Measurements from ENCODE around the gene PSMD9.
A peak's percentile ranks its signal among the peaks of the same experiment; 100 is the strongest.

PSMD9 gene

DNA sequence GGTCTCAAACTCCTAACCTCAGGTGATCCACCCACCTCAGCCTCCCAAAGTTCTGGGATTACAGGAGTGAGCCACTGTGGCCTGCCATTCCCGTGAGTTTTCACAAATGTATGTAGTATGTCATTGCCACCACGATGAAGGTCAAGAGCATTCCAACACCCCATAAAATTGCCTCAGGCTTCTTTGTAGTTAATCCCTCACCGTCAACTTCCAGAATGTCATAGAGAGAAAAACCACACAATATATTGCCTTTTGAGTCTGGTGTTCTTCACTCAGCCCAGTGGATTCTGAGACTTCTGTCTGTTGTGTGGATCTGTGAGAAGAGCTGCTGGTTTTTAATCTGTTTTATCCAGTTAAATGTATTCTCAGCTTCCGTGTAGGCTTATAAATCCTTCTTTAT lies 17.2 kb downstream of the PSMD9 start:
- no peaks in the 10 kb centered on the region; a peak in 1 of 20 replicates for H3K4me1 ChIP-seq
- no peak overlapping the region for H3K9ac ChIP-seq

GRCh38 chr12:121908702-121909101 lies 20.1 kb downstream of the PSMD9 start:
- peaks cover 85 to 98% (median 95%) of the 10 kb centered on the region in 11 experiments for H3K36me3 ChIP-seq
- H3K27me3 ChIP-seq, result no peaks in the 10 kb centered on the region
- peaks cover 0 to 30% (median 4%) of the 10 kb centered on the region in 11 experiments; a peak in 7 of 22 replicates for H4K20me1 ChIP-seq

More for the DNA sequence above, 17.2 kb downstream of the PSMD9 start:
- Histone ChIP-seq H4K20me1 (peaks cover 0 to 40% (median 7%) of the 10 kb centered on the region in 11 experiments; a peak in 8 of 22 replicates), H3K4me3 (no peak overlapping the region), H3K9me3 (replicated peaks in 1 of 11) (no peaks in the 10 kb centered on the region), H3K36me3 (peaks cover 90 to 100% (median 97%) of the 10 kb centered on the region in 11 experiments), H3K27me3 (no peaks in the 10 kb centered on the region), H3K27ac (no peak overlapping the region), H3K4me2 (no peak overlapping the region)
- TF ChIP-seq Cebpa-rat (IDR thresholded peaks at IDR 0.05), result no peak

DNA sequence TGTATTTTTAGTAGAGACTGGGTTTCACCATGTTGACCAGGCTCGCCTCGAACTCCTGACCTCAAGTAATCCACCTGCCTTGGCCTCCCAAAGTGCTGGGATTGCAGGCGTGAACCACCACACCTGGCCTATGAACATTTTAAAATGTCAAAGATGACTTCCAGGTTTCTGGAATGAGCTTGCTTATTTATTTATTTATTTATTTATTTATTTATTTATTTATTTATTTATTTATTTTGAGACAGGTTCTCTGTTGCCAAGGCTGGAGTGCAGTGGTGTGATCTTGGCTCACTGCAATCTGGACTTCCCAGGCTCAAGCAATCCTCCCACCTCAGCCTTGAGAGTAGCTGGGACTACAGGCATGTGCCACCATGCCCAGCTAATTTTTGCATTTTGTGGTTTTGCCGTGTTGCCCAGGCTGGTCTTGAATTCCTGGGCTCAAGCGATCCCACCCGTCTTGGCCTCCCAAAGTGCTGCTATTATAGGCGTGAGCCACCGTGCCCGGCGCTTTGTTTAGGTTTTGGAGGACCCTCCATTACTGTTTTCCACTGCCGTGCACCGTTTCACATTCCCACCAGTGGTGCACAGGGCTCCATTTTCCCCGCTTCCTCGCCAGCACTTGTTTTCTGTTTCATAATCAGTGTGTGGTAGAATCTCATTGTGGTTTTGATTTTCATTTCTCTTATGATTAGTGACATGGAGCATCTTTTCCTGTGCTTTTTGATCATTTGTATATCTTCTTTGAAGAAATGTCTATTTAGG lies 23.4 kb downstream of the PSMD9 start:
- H3K9ac ChIP-seq, result no peak overlapping the region
- peaks cover 12 to 24% (median 20%) of the 10 kb centered on the region in 10 experiments for H3K4me1 ChIP-seq
- no peak overlapping the region for H3K27ac ChIP-seq
- H3K9me3 ChIP-seq (replicated peaks in 1 of 11), result no peaks in the 10 kb centered on the region
- H3K36me3 ChIP-seq, result peaks cover 84 to 98% (median 95%) of the 10 kb centered on the region in 11 experiments
- peak overlapping the region in 3 of 11 experiments; percentile 2 to 12 (median 7); a peak in 1 of 22 replicates for H3K4me2 ChIP-seq
- peaks cover 0 to 42% (median 9%) of the 10 kb centered on the region in 11 experiments; a peak in 7 of 22 replicates for H4K20me1 ChIP-seq
- no peak overlapping the region for H3K4me3 ChIP-seq
- TF ChIP-seq Cebpa-rat (IDR thresholded peaks at IDR 0.05), result no peak
- no peaks in the 10 kb centered on the region for H3K27me3 ChIP-seq

More at GRCh38 chr12:121908702-121909101, 20.1 kb downstream of the PSMD9 start:
- H3K27ac ChIP-seq, result no peak overlapping the region
- H3K9me3 ChIP-seq (replicated peaks in 1 of 11), result no peaks in the 10 kb centered on the region
- H3K9ac ChIP-seq, result peak overlapping the region in 1 of 11 experiments; percentile 35; a peak in 1 of 22 replicates
- TF ChIP-seq Cebpa-rat (IDR thresholded peaks at IDR 0.05), result no peak
- H3K4me1 ChIP-seq, result peaks cover 0 to 8% (median 6%) of the 10 kb centered on the region in 10 experiments; a peak in 5 of 20 replicates
- H3K4me3 ChIP-seq, result no peak overlapping the region
- H3K4me2 ChIP-seq, result no peak overlapping the region

- peak overlapping the region in 6 of 11 experiments; percentile 99 to 100 (median 99); a peak in 13 of 22 replicates for H3K4me2 ChIP-seq
- no peak for TF ChIP-seq Cebpa-rat (IDR thresholded peaks at IDR 0.05)
- H3K27ac ChIP-seq, result peak overlapping the region in 5 of 11 experiments; percentile 0 to 61 (median 58); a peak in 7 of 22 replicates
- peaks cover 48 to 68% (median 64%) of the 10 kb centered on the region in 11 experiments for H3K36me3 ChIP-seq
- H3K4me1 ChIP-seq, result peaks cover 37 to 53% (median 43%) of the 10 kb centered on the region in 10 experiments
- no peak overlapping the region for H3K4me3 ChIP-seq
- H3K9ac ChIP-seq, result peak overlapping the region in 5 of 11 experiments; percentile 6 to 77 (median 28); a peak in 6 of 22 replicates
- H3K9me3 ChIP-seq (replicated peaks in 1 of 11), result no peaks in the 10 kb centered on the region
- peaks cover 0 to 34% (median 3%) of the 10 kb centered on the region in 11 experiments; a peak in 3 of 22 replicates for H4K20me1 ChIP-seq
- H3K27me3 ChIP-seq, result no peaks in the 10 kb centered on the region
Measured at GRCh38 chr12:121915841-121916321, 27.3 kb downstream of the PSMD9 start.

DNA sequence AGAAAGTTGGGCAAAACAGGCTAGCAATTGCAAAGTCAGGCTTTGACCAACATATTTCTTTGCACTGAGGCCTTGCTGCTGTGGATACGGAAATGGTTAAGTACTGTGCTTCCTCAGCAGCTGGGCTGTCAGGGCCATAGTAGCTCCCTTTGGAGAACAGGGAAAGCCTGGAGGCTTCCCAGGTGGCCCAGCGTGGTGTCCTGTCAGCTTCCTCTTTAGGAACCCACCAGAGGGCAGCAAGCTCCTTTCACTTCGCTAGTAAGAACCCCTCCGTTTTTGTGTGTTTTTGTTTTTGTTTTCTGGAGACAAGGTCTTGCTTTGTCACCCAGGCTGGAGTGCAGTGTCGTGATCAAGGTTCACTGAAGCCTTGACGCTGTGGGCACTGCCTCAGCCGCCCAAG lies 28.1 kb downstream of the PSMD9 start:
- Histone ChIP-seq H3K4me1 (peaks cover 45 to 61% (median 51%) of the 10 kb centered on the region in 10 experiments), H3K27ac (peak overlapping the region in 9 of 11 experiments; percentile 41 to 90 (median 58); a peak in 16 of 22 replicates), H3K27me3 (no peaks in the 10 kb centered on the region), H3K9me3 (replicated peaks in 1 of 11) (no peaks in the 10 kb centered on the region), H3K4me3 (no peak overlapping the region), H3K9ac (peak overlapping the region in 10 of 11 experiments; percentile 6 to 77 (median 32); a peak in 15 of 22 replicates), H3K4me2 (peak overlapping the region; percentile 98 to 100 (median 99); a peak in 21 of 22 replicates), H3K36me3 (peaks cover 40 to 60% (median 56%) of the 10 kb centered on the region in 11 experiments), H4K20me1 (peaks cover 0 to 34% (median 3%) of the 10 kb centered on the region in 11 experiments; a peak in 3 of 22 replicates)
- TF ChIP-seq Cebpa-rat (IDR thresholded peaks at IDR 0.05), result no peak

GRCh38 chr12:121917950-121918678 lies 29.5 kb downstream of the PSMD9 start, which contains the start of gene CFAP251:
CFAP251 (plus strand) TSS chr12:121918592; CDS start chr12:121921306, 2,714 bp downstream.
- TF ChIP-seq Cebpa-rat (IDR thresholded peaks at IDR 0.05), result no peak
- peak within 1 kb of the TSS; percentile 50 to 83 (median 72) for H3K9ac ChIP-seq
- peaks cover 32 to 48% (median 44%) of the 10 kb centered on the region in 11 experiments for H3K36me3 ChIP-seq
- no peaks in the 10 kb centered on the region for H3K9me3 ChIP-seq (replicated peaks in 1 of 11)
- no peaks in the 10 kb centered on the region for H3K27me3 ChIP-seq
- H4K20me1 ChIP-seq, result peaks cover 0 to 26% (median 0%) of the 10 kb centered on the region in 11 experiments; a peak in 3 of 22 replicates
- H3K27ac ChIP-seq, result peak within 1 kb of the TSS; percentile 32 to 90 (median 62); a peak in 21 of 22 replicates
- H3K4me2 ChIP-seq, result peak within 1 kb of the TSS; percentile 98 to 100 (median 99)
- peaks cover 52 to 67% (median 58%) of the 10 kb centered on the region in 10 experiments for H3K4me1 ChIP-seq
- peak within 1 kb of the TSS; percentile 47 to 73 (median 60) for H3K4me3 ChIP-seq

DNA sequence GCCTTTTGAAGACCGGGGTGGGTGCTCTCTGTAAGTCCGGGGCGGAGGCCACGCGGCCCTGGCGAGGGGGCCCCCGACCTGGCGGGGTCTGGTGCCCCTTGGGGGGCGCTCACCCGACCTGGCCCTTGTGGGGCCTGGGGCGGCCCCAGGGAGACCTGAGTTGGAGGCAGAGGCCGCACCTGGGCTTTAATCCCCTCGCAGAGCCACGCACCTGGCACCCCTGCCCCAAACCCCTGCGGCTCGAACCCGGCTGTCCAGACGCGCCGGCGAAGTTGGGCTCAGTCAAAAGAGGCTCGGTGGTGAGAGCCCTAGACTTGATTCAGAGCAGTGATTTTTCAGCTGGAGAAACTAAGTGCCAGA lies 30.1 kb downstream of the PSMD9 start:
- peaks cover 28 to 43% (median 38%) of the 10 kb centered on the region in 11 experiments for H3K36me3 ChIP-seq
- H4K20me1 ChIP-seq, result peaks cover 0 to 26% (median 0%) of the 10 kb centered on the region in 11 experiments; a peak in 3 of 22 replicates
- peak overlapping the region; percentile 98 to 100 (median 99) for H3K4me2 ChIP-seq
- H3K9me3 ChIP-seq (replicated peaks in 1 of 11), result no peaks in the 10 kb centered on the region
- TF ChIP-seq Cebpa-rat (IDR thresholded peaks at IDR 0.05), result no peak
- H3K9ac ChIP-seq, result peak overlapping the region; percentile 50 to 83 (median 72)
- H3K27ac ChIP-seq, result peak overlapping the region; percentile 32 to 90 (median 62); a peak in 21 of 22 replicates
- peak overlapping the region; percentile 47 to 73 (median 60) for H3K4me3 ChIP-seq
- peaks cover 54 to 73% (median 64%) of the 10 kb centered on the region in 10 experiments for H3K4me1 ChIP-seq
- H3K27me3 ChIP-seq, result no peaks in the 10 kb centered on the region

DNA sequence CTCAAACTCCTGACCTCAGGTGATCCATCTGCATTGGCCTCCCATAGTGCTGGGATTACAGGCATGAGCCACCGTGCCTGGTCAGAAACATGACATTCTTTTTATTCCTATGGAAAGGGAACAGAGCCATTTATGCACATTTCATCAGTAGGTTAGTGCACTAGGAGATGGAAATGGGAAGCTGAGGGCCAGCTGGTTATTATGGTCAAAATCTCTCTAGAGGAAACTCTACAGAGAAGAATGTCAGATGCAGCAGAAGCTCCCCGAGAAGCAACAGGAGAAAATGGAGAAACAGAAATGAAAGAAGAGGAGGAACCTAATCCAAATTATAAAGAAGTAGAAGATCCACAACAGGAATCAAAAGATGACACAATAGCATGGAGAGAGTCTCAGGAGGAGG lies 32.5 kb downstream of the PSMD9 start:
- Histone ChIP-seq H3K4me3 (no peak overlapping the region), H3K36me3 (peaks cover 6 to 19% (median 16%) of the 10 kb centered on the region in 11 experiments), H3K27me3 (no peaks in the 10 kb centered on the region), H4K20me1 (peaks cover 0 to 20% (median 0%) of the 10 kb centered on the region in 11 experiments; a peak in 3 of 22 replicates), H3K9me3 (replicated peaks in 1 of 11) (no peaks in the 10 kb centered on the region), H3K27ac (no peak overlapping the region), H3K4me2 (peak overlapping the region; percentile 23 to 79 (median 52); a peak in 18 of 22 replicates), H3K4me1 (peaks cover 58 to 86% (median 74%) of the 10 kb centered on the region in 10 experiments), H3K9ac (no peak overlapping the region; a peak in 1 of 22 replicates)
- TF ChIP-seq Cebpa-rat (IDR thresholded peaks at IDR 0.05), result no peak
